ENCODE measurements around the gene ATP2A3.

GRCh38 chr17:3980381-3981014 is 16.3 kb upstream of the ATP2A3 start:
- TF ChIP-seq CTCF (IDR thresholded peaks at IDR 0.05; ENCODE audit: poor library complexity): no peak
- no peak for TF ChIP-seq EZH2 (IDR thresholded peaks at IDR 0.05; ENCODE audit: borderline replicate concordance)

Measured in hepatocyte (in vitro differentiated cells).